HG03558 (cell line): ENCODE data around the gene FIGLA.
"Not testable (repeated sequence)": the region's sequence is repeated elsewhere in the genome, so short reads cannot be mapped to it uniquely, and the experiment has no call there.

Experiments used
- ATAC-seq: cut with Tn5 transposase; IDR thresholded peaks from one replicate; pipeline ENCODE4 v1.9.1; 2021; ENCODE audit warnings: moderate number of reproducible peaks; ENCODE audit not compliant: unreplicated experiment; ENCODE audit errors: extremely low read depth

The FIGLA gene

GRCh38 chr2:70808983-70809958 is 18.8 kb upstream of the FIGLA start:
- ATAC-seq, result no peak

GRCh38 chr2:70807828-70808118 is 17.3 kb upstream of the FIGLA start:
- no peak for ATAC-seq

DNA sequence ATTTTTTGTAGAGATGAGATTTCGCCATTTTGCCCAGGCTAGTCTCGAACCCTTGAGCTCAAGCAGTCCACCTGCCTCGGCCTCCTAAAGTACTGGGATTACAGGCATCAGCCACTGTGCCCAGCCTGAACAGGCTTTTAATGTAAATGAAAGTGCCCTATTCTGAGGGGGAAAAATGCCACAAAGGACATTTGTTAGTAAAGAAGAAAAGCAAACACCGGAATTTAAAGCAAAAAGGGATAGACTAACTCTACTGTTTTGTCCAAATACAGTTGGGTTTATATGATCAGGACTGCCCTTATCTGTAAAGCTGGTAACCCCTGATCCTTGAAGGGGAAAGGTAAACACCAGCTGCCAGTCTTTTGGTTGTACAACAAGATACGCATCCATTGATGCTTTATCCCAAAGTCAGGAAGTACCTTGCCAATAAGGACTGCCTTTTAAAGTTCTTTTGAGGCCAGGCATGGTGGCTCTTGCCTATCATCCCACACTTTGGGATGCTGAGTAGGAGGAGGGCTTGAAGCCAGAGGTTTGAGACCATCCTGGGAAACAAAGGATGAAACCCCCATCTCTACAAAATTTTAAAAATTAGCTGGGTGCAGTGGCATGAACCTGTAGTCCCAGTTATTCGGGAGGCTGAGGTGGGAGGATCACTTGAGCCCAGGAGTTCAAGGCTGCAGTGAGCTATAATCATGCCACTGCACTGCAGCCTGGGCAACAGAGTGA is 16.8 kb upstream of the FIGLA start:
- no peak for ATAC-seq

DNA sequence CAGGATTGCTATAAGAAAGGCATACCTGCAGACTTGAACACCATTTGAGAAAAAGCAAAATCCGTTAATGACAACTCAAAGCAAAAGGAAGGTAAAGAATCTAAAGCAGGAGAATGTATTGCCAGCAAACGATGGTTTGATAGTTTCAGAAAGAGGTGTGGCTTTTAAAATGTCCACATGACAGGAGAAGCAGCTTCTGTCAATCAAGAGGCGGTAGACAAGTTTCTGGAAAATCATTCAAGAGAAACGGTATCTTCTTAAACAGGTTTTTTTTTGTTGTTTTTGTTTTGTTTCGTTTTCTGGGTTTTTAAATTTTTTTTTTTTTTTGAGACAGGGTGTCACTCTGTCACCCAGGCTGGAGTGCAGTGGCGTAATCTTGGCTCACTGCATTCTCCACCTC is 16.2 kb upstream of the FIGLA start:
- no peak for ATAC-seq

DNA sequence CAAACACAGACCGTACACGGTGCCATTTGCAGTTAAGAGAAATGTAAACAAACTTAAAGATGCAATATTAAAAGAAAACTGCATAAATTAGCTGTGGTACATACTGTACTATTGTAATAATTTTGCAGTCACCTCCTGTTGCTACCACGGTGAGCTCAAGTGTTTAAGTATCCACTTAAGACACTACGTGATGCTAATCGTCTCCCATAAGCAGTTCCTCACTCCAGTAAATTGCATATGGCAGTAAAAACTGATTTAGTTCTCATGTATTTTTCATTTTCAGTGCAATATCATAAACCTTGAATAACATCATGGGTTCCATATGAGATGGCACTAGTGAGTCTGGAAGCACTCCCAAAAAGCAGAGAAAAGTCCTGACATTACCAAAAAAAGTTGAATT is 15.6 kb upstream of the FIGLA start:
- no peak for ATAC-seq

GRCh38 chr2:70801607-70802263 is 11.3 kb upstream of the FIGLA start:
- ATAC-seq, result no peak

- ATAC-seq, result no peak
These were observed 9.3 kb upstream of the FIGLA start for GRCh38 chr2:70799706-70800105.

DNA sequence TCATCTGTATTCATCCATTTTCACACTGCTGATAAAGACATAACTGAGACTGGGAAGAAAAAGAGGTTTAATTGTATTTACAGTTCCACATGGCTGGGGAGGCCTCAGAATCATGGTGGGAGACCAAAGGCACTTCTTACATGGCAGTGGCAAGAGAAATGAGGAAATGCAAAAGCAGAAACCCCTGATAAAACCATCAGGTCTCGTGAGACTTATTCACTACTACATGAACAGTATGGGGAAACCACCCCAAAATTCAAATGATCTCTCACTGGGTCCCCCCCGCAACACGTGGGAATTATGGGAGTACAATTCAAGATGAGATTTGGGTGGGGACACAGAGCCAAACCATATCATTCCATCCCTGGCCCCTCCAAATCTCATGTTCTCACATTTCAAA is 7.6 kb upstream of the FIGLA start:
- ATAC-seq, result not testable (repeated sequence)

- ATAC-seq, result no peak
These were observed 7.1 kb upstream of the FIGLA start for GRCh38 chr2:70797506-70797905.

- ATAC-seq, result no peak
These were observed 5.8 kb upstream of the FIGLA start for GRCh38 chr2:70796262-70796661.

GRCh38 chr2:70795164-70795995 is 4.9 kb upstream of the FIGLA start:
- ATAC-seq, result no peak

DNA sequence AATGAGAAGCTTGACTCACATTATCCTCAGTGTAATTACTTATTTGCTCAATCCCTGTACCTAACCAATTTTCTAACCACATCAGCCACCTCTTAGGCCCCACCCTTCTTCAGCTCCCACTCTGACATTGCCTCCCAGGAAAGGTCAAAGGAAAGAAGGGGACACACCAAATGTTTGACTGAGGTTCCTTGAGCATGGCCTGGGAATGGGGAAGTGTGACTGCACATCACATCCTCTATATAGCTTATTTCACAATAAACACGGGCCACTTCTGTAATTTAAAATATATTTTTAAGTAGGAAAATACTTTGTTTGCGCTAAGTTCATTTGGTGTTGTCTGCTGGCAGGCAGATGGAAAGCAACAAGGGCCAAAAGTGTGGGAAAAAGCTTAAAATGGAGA is 3.0 kb upstream of the FIGLA start:
- ATAC-seq, result no peak

DNA sequence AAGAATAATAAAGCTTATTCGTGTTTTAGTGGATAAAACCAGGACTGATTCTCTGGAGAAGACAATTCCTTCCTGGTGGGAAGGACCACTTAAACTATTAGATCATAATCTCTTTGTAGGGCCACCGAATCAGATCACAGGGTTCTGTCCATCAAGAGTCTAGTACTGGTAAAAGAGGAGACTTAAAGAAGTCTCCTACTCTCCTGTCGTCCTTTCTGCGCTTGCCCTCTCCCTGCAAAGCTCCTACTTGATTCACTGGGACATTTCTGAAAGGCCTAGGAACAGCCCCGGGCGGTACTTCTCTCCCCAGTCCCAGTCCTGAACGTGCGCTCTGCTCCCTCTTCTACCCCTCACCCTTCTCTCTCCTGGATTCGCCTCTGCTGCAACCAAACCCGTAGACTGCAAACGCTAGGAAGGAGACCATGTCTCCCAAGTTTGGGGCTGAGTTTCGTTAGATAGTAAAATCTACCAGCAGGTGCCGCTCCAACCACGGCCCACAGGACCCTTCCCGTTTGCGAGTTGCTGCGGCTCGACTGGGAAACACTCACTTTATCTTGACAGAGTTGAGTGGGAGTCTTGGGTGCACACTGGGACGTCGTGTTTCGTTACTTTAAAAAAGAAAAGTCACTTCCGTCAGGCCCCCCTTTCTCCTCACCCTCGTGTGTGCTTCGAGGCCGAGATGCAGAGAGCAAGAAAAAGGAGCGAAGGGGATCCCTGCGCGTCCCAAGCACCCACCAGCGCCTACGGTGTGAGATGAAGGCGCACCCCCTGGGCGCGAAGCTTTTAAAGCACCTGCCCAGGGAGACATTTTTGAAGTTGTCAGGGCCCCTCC is 923 bp downstream of the FIGLA start:
- no peak for ATAC-seq

GRCh38 chr2:70785137-70785911 is 5.1 kb downstream of the FIGLA start:
- no peak for ATAC-seq

DNA sequence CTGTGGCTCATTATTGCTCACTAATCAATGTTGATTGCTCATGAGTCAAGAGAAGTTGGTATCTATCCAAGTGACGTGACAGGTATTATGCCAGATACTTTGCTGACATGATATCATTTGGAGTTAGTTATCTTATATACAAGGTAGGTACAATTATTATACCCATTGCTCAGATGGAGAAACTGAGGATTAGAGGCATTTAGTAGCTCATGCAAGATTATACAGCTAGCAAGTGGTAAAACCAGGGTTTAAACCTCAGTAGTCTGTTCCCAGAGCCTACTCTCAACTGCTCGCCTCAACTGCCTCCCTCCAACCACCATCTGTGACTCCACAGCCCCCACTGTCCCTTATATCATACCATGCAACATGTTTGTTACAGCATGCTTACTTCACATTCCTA is 6.1 kb downstream of the FIGLA start:
- no peak for ATAC-seq

DNA sequence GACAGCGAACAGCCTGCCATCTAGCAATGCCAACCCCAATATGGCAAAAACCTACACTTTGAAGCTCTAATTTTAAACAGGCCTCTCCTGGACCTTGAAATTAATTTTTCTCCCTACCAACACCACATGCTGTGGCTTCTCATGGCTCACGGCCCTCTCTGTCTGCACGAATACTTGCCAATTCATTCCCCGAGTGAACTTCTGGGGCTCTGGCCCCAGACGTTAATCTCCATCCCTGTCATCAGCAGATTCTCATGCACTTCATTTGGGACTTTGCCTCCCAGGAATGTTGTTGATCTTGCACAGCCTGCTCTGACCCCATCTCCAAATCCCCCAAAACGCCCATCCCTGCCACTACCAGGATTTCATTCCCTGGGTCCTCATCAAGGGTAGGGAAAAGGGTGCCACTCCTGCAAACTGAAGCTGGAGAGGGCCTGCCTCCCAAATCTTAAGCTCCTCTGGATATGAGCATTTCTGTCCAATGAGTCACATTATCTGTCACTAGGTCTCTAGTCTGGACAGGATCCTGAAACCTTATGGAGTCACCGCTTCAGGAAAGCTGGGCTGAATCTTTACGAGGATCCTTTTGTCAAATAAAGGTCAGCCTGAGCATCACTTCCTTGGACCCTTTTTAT is 10.4 kb downstream of the FIGLA start:
- no peak for ATAC-seq

DNA sequence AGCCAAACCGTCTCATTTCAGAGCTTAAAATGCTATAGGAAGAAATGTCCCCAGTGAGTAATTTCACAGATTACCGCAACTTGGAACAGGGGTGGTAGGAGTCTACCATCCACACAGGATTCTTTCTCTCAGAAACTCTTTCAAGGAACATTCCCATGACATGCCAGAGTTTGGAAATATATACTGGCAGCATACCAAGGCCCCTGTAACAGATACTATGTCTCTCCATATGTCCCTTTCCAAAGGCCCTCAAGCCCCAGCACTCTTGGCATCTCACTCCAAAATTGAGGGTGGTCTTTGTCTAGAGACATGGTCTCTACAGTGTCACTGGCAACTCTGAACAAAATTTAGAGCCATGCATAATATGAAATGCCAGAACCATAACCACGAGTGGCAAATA is 11.0 kb downstream of the FIGLA start:
- no peak for ATAC-seq

- ATAC-seq, result no peak
These were observed 11.8 kb downstream of the FIGLA start for GRCh38 chr2:70778676-70779075.
